HG03139 (cell line): Measurements from ENCODE around the gene SPATA16.

Source experiments
- ATAC-seq: cut with Tn5 transposase; IDR thresholded peaks from one replicate; pipeline ENCODE4 v1.9.1; 2021; ENCODE audit not compliant: unreplicated experiment

The SPATA16 gene

GRCh38 chr3:172840913-172841312 lies 300.1 kb downstream of the SPATA16 start:
- no peak for ATAC-seq

DNA sequence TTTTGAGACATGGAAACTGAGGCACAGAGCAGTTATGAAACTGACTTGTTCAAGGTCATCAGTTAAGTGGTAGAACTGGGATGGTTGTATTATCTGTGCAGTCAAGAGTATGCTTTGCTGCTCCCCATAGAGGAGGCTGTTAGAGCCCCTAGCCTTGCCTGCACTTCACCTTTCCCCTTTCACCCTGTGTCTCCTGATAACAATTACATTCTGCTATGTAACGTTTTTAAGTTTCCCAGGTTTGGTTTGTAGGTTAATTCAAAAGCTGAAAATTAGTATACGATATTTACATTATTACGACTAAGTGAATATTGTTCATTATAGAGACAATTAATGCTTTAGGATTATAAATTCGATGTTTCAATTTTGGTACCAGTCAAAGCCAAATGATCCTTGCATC lies 300.6 kb downstream of the SPATA16 start:
- ATAC-seq = no peak

DNA sequence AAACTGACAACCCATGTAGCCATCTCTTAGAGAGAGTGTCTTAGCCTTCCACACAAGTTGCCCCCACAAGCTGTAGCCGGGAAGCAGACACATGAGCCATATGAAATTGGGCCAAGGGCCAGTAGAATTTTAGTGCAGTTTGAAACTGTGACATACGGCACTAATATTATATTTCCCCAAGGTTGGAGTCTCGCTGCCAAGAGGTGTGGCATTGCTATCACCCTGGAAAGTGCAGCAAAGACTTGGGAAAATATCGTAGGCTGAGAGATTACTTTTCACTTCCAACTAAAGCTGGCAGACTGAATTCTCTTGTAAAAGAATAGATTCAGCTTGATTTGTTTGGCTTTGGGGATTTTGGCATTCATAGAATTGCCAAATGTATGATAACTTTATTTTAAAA lies 301.4 kb downstream of the SPATA16 start:
- ATAC-seq = no peak
